ENCODE data around the gene PRSS12. TPM values are rescaled to one million over a fixed set of nuclear protein-coding genes. Genes with fewer than 3 reads are reported as not detected.

Gene PRSS12
- total and polyA plus RNA-seq, 2 donors (not counting 1 experiment from before 2014, with no cell fraction given) = not detected

- H3K79me2 ChIP-seq (ENCODE audit: control insufficient read depth, insufficient read depth, low read length) = no peaks in the 10 kb centered on the region
- no peaks in the 10 kb centered on the region for H3K4me1 ChIP-seq (ENCODE audit: control insufficient read depth in 2 of 2, insufficient read depth in 2 of 2, low read length in 2 of 2)
- H3K9ac ChIP-seq (ENCODE audit: low read length) = no peak overlapping the region
- Mint-ChIP-seq H3K4me1 (no peaks in the 10 kb centered on the region), H3K4me3 (no peak overlapping the region), H3K27ac (no peak overlapping the region), H3K9me3 (ENCODE audit: insufficient read depth) (no peaks in the 10 kb centered on the region), H3K27me3 (peaks cover 27% of the 10 kb centered on the region)
- WGBS (ENCODE audit: insufficient coverage) = 100% methylated on average over 3 of the region's 3 CpGs
- peaks cover 0 to 5% (median 0%) of the 10 kb centered on the region in 4 experiments for H3K27me3 ChIP-seq (replicated peaks in 1 of 4; ENCODE audit: control extremely low read depth in 1 of 4, control insufficient read depth in 3 of 4, insufficient read depth in 4 of 4, low read length in 3 of 4)
- ChIA-PET POLR2A (no interaction called here), CTCF (interaction anchor here (0.7 kb wide), 1 partner anchor 9 kb away, joined by 3 read pairs; the partner anchor contains the start of gene PRSS12)
- no peaks in the 10 kb centered on the region for H3K36me3 ChIP-seq (replicated peaks in 1 of 2; ENCODE audit: control extremely low read depth in 1 of 2, control insufficient read depth in 1 of 2, extremely low read depth in 1 of 2, insufficient read depth in 2 of 2, low read length in 1 of 2)
- H3K4me3 ChIP-seq (ENCODE audit: control extremely low read depth in 1 of 5, extremely low read depth in 1 of 5, insufficient read depth in 1 of 5, low read depth in 2 of 5, low read length in 4 of 5) = no peak overlapping the region
- DNase-seq (no peak), ATAC-seq (ENCODE audit: low read depth) (no peak)
- H3K27ac ChIP-seq (ENCODE audit: low read length in 2 of 2) = no peak overlapping the region
- intact Hi-C loops (cut with micrococcal nuclease) = no loop called here
- TF ChIP-seq, protein P1, sequence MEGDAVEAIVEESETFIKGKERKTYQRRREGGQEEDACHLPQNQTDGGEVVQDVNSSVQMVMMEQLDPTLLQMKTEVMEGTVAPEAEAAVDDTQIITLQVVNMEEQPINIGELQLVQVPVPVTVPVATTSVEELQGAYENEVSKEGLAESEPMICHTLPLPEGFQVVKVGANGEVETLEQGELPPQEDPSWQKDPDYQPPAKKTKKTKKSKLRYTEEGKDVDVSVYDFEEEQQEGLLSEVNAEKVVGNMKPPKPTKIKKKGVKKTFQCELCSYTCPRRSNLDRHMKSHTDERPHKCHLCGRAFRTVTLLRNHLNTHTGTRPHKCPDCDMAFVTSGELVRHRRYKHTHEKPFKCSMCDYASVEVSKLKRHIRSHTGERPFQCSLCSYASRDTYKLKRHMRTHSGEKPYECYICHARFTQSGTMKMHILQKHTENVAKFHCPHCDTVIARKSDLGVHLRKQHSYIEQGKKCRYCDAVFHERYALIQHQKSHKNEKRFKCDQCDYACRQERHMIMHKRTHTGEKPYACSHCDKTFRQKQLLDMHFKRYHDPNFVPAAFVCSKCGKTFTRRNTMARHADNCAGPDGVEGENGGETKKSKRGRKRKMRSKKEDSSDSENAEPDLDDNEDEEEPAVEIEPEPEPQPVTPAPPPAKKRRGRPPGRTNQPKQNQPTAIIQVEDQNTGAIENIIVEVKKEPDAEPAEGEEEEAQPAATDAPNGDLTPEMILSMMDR (IDR thresholded peaks at IDR 0.05) = no peak
- no peak for TF ChIP-seq EZH2 (IDR thresholded peaks at IDR 0.05; ENCODE audit: borderline replicate concordance, insufficient read depth, low read depth, low read length, poor library complexity, severe bottlenecking)
- H3K4me2 ChIP-seq (replicated peaks; ENCODE audit: low read depth, low read length, poor library complexity, severe bottlenecking) = no peak overlapping the region
- no peaks in the 10 kb centered on the region for H3K9me3 ChIP-seq (ENCODE audit: control extremely low read depth in 1 of 3, control insufficient read depth in 2 of 3, insufficient read depth in 1 of 3, low read length in 2 of 3)
- H2AFZ ChIP-seq (ENCODE audit: insufficient read depth, low read depth, low read length, poor library complexity, severe bottlenecking) = no peak overlapping the region
- no peaks in the 10 kb centered on the region for H4K20me1 ChIP-seq (ENCODE audit: control insufficient read depth, insufficient read depth, low read length, poor library complexity, severe bottlenecking)
These were observed 9.3 kb downstream of the PRSS12 start for GRCh38 chr4:118343501-118343900.

GRCh38 chr4:118340109-118340508 lies 12.7 kb downstream of the PRSS12 start:
- H3K27me3 ChIP-seq (replicated peaks in 1 of 4; ENCODE audit: control extremely low read depth in 1 of 4, control insufficient read depth in 3 of 4, insufficient read depth in 4 of 4, low read length in 3 of 4) = no peaks in the 10 kb centered on the region
- H3K4me1 ChIP-seq (ENCODE audit: control insufficient read depth in 2 of 2, insufficient read depth in 2 of 2, low read length in 2 of 2) = no peaks in the 10 kb centered on the region
- ATAC-seq (ENCODE audit: low read depth) = no peak
- H3K27ac ChIP-seq (ENCODE audit: low read length in 2 of 2) = no peak overlapping the region
- Mint-ChIP-seq H3K4me3 (no peak overlapping the region), H3K27me3 (peaks cover 5% of the 10 kb centered on the region), H3K27ac (no peak overlapping the region), H3K9me3 (ENCODE audit: insufficient read depth) (no peaks in the 10 kb centered on the region), H3K4me1 (no peaks in the 10 kb centered on the region)
- no CpG with 5 or more reads among the region's 2 CpGs for WGBS (ENCODE audit: insufficient coverage)
- H3K9ac ChIP-seq (ENCODE audit: low read length) = no peak overlapping the region
- no peaks in the 10 kb centered on the region for H3K36me3 ChIP-seq (replicated peaks in 1 of 2; ENCODE audit: control extremely low read depth in 1 of 2, control insufficient read depth in 1 of 2, extremely low read depth in 1 of 2, insufficient read depth in 2 of 2, low read length in 1 of 2)
- CTCF ChIA-PET = no interaction called here
- intact Hi-C loops (cut with micrococcal nuclease) = no loop called here
- POLR2A ChIA-PET = no interaction called here
- no peak overlapping the region for H3K4me3 ChIP-seq (ENCODE audit: control extremely low read depth in 1 of 5, extremely low read depth in 1 of 5, insufficient read depth in 1 of 5, low read depth in 2 of 5, low read length in 4 of 5)
- H3K4me2 ChIP-seq (replicated peaks; ENCODE audit: low read depth, low read length, poor library complexity, severe bottlenecking) = no peak overlapping the region
- H3K9me3 ChIP-seq (ENCODE audit: control extremely low read depth in 1 of 3, control insufficient read depth in 2 of 3, insufficient read depth in 1 of 3, low read length in 2 of 3) = no peaks in the 10 kb centered on the region
- DNase-seq = no peak
- H3K79me2 ChIP-seq (ENCODE audit: control insufficient read depth, insufficient read depth, low read length) = no peaks in the 10 kb centered on the region
- TF ChIP-seq, protein P1 (IDR thresholded peaks at IDR 0.05) = no peak
- H4K20me1 ChIP-seq (ENCODE audit: control insufficient read depth, insufficient read depth, low read length, poor library complexity, severe bottlenecking) = no peaks in the 10 kb centered on the region
- H2AFZ ChIP-seq (ENCODE audit: insufficient read depth, low read depth, low read length, poor library complexity, severe bottlenecking) = no peak overlapping the region
